CD4-positive, alpha-beta memory T cell (primary cell): Measurements from ENCODE around the gene CLSTN1. TPM values are rescaled to one million over a fixed set of nuclear protein-coding genes. Genes with fewer than 3 reads are reported as not detected.

Experiments
- CTCF ChIA-PET: fragments of 350-600 bp; sonication (Branson Sonifier 250); formaldehyde crosslinking; loops from one replicate; lab custom pipeline; 2021; ENCODE audit warnings: inconsistent platforms; ENCODE audit not compliant: partially characterized antibody; lab: Charles Lee
- POLR2A ChIA-PET: fragments of 350-600 bp; sonication (Branson Sonifier 250); formaldehyde crosslinking; loops from one replicate; lab custom pipeline; 2021; ENCODE audit not compliant: partially characterized antibody; lab: Charles Lee
- DNase-seq, 5 donors: peaks; one replicate each; pipeline versions ENCODE4 v3.0.0 to v3.0.0-alpha.2; 2020 to 2022; ENCODE audit warnings: mixed read lengths in 1 of 5
- H3K27ac ChIP-seq: one replicate; pipeline ENCODE4 v1.7.0; 2013; ENCODE audit warnings: low read depth, low read length
- H3K27me3 ChIP-seq: 2 replicates; pipeline ENCODE4 v1.7.0; 2013; ENCODE audit warnings: mild to moderate bottlenecking, low read length, moderate library complexity; ENCODE audit not compliant: insufficient read depth
- H3K36me3 ChIP-seq: 2 replicates; pipeline ENCODE4 v1.7.0; 2013; ENCODE audit warnings: mild to moderate bottlenecking, low read length, moderate library complexity; ENCODE audit not compliant: insufficient read depth
- H3K4me1 ChIP-seq: 2 replicates; pipeline ENCODE4 v1.7.0; 2013; ENCODE audit warnings: mild to moderate bottlenecking, low read length, moderate library complexity; ENCODE audit not compliant: insufficient read depth
- H3K4me3 ChIP-seq, 2 donors: one replicate each; pipeline ENCODE4 v1.7.0; 2013; ENCODE audit warnings: low read length in 2 of 2, mild to moderate bottlenecking in 1 of 2
- H3K9me3 ChIP-seq, 2 donors: one replicate each; pipeline ENCODE4 v1.7.0; 2013; ENCODE audit warnings: low read length in 2 of 2, control low read depth in 1 of 2; ENCODE audit not compliant: control insufficient read depth in 1 of 2
- H3K27ac Mint-ChIP-seq, 7 donors: one replicate each; pipeline ENCODE4 v1.8.0; 2020 to 2021; ENCODE audit warnings: mixed read lengths in 7 of 7, mild to moderate bottlenecking in 6 of 7, inconsistent platforms in 3 of 7, moderate library complexity in 3 of 7
- H3K27me3 Mint-ChIP-seq, 2 donors: one replicate each; pipeline ENCODE4 v1.8.0; 2020 to 2021; ENCODE audit warnings: mixed read lengths in 2 of 2
- H3K36me3 Mint-ChIP-seq, 2 donors: one replicate each; pipeline ENCODE4 v1.8.0; 2020 to 2021; ENCODE audit warnings: mixed read lengths in 2 of 2, inconsistent platforms in 1 of 2, mild to moderate bottlenecking in 1 of 2
- H3K4me1 Mint-ChIP-seq, 4 donors: one replicate each; pipeline ENCODE4 v1.8.0; 2020 to 2021; ENCODE audit warnings: mixed read lengths in 4 of 4, mild to moderate bottlenecking in 1 of 4
- H3K4me3 Mint-ChIP-seq, 8 donors: one replicate each; pipeline ENCODE4 v1.8.0; 2020 to 2021; ENCODE audit warnings: mixed read lengths in 8 of 8, mild to moderate bottlenecking in 7 of 8, moderate library complexity in 6 of 8, inconsistent platforms in 3 of 8
- H3K9me3 Mint-ChIP-seq, 8 donors: one replicate each; pipeline ENCODE4 v1.8.0; 2020 to 2021; ENCODE audit warnings: mixed read lengths in 8 of 8, mild to moderate bottlenecking in 5 of 8, inconsistent platforms in 3 of 8, moderate library complexity in 1 of 8
- intact Hi-C: fragments of 100-400 bp; cut with micrococcal nuclease; formaldehyde crosslinking; loops from one replicate; pipeline ENCODE4 v1.15.1; 2023
- polyA plus RNA-seq, 2 donors: library from polyadenylated mRNA; unstranded; fragments of 300-500 nt; fragmentation: Illumina TruSeq; gene quantifications; one replicate each; pipeline ENCODE4 v1.2.3, GENCODE V29; 2021
- total RNA-seq, 2 experiments: library from RNA; stranded (reverse); gene quantifications; one replicate each; pipeline ENCODE4 v1.2.3, GENCODE V29; 2021

CLSTN1 gene
- total and polyA plus RNA-seq, 4 experiments from 2014 or later = 6.9 to 109 (median 78.7) TPM

DNA sequence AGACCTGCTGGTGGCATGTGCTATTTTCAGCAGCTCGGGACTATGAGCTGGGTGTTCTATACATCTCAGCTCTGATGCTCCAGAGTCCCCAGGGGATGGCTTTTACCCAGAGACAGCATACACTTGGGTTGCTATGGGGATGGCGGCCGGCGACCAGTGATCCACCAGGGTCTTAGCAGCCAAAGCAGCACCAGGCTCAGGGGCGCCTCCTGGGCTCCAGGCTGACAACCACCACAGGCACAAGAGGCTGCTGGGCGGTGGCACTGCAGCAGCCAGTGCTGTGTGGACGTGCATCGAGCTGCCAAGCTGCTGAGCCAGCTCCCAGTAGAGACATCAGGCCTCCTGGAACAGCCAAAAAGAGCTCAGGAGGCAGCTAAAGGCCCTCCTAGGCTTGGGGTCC is 37.6 kb upstream of the CLSTN1 start:
- Mint-ChIP-seq H3K4me1 (no peaks in the 10 kb centered on the region), H3K9me3 (no peaks in the 10 kb centered on the region), H3K36me3 (peaks cover 0 to 9% of the 10 kb centered on the region in 2 donors), H3K4me3 (no peak overlapping the region), H3K27ac (peak overlapping the region in 1 of 7 donors; percentile 6), H3K27me3 (no peaks in the 10 kb centered on the region)
- no peaks in the 10 kb centered on the region for H3K27me3 ChIP-seq
- POLR2A ChIA-PET = no interaction called here
- H3K27ac ChIP-seq = no peak overlapping the region
- no peaks in the 10 kb centered on the region for H3K4me1 ChIP-seq
- CTCF ChIA-PET = interaction anchor here (0.9 to 14.1 kb wide), 3 partner anchors 8 to 246 kb away, joined by 3 to 381 read pairs (median 5); no protein-coding TSS in a partner anchor
- H3K36me3 ChIP-seq = no peaks in the 10 kb centered on the region
- intact Hi-C loops = no loop called here
- H3K9me3 ChIP-seq = no peaks in the 10 kb centered on the region
- no peak overlapping the region for H3K4me3 ChIP-seq
- DNase-seq = no peak

DNA sequence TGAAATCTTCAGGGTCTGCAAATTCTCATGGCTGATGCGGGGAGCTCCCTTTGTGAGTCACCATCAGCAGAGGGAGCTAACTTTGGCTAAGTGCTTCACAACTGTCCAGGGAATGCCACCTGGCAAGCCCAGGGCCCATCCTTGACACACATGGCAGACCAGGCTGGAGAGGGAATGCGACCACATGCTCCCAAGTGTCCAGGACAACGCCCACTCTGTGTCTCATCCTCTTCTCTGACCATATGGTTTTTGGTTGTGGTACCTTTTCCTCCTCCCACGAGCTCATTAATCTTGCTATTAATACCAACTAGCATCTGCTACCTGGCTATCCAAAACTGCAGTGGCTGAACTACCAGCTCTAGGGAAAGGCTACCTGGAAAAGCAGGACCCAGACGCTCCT is 37.1 kb upstream of the CLSTN1 start:
- Histone ChIP-seq H3K27me3 (no peaks in the 10 kb centered on the region), H3K4me1 (no peaks in the 10 kb centered on the region), H3K27ac (no peak overlapping the region), H3K4me3 (no peak overlapping the region), H3K9me3 (no peaks in the 10 kb centered on the region), H3K36me3 (no peaks in the 10 kb centered on the region)
- no peaks in the 10 kb centered on the region for H3K9me3 Mint-ChIP-seq
- no peaks in the 10 kb centered on the region for H3K4me1 Mint-ChIP-seq
- peaks cover 0 to 9% of the 10 kb centered on the region in 2 donors for H3K36me3 Mint-ChIP-seq
- peak overlapping the region in 1 of 7 donors; percentile 2 for H3K27ac Mint-ChIP-seq
- intact Hi-C loops = no loop called here
- POLR2A ChIA-PET = no interaction called here
- no peaks in the 10 kb centered on the region for H3K27me3 Mint-ChIP-seq
- H3K4me3 Mint-ChIP-seq = peak overlapping the region in 1 of 8 donors; percentile 31
- CTCF ChIA-PET = interaction anchor here (0.9 to 14.1 kb wide), 4 partner anchors 8 to 246 kb away, joined by 3 to 381 read pairs (median 4); no protein-coding TSS in a partner anchor
- no peak for DNase-seq

DNA sequence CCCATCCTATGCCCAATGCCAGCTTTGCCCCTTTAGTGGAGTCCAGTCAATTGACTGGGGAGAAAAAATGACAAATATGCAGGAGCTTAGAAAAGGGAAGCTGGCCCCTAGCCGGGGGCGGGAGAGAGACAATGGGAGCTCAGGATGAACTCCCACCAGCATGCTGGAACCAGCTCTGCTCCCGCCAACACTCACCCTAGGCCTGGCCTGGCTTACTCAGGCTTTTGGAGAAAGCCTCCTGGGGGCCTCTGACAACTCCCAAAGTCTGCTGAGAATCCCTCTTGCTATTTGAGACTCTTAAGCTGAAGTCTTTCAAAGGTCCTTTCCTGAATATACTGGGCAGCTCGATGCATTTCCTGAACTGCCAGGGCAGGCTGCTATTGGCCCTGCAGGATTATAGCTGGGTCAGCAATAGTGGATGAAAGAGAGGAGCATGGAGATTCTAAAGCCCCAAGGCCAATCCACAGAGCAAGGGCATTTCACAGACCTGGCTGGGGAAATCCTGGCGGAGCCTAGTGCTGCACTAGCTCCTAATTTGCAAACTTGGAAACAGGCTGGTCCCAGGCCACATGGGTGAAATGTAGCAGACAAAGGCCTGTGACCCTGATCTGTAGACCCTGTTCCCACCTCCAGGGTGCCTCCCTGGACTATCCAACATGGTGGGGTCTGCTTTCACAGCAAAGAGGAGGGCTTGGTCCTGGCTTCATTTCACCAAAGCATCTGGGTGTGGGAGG is 35.7 kb upstream of the CLSTN1 start:
- H3K9me3 Mint-ChIP-seq = peaks cover 0 to under 1% (median 0%) of the 10 kb centered on the region in 8 donors
- H3K4me1 ChIP-seq = no peaks in the 10 kb centered on the region
- H3K36me3 Mint-ChIP-seq = peaks cover 2 to 14% of the 10 kb centered on the region in 2 donors
- no peak overlapping the region for H3K4me3 ChIP-seq
- no peak overlapping the region for H3K27ac Mint-ChIP-seq
- intact Hi-C loops = no loop called here
- H3K4me3 Mint-ChIP-seq = no peak overlapping the region
- ChIA-PET CTCF (interaction anchor here (0.5 to 1.9 kb wide), 4 partner anchors 14 to 171 kb away, joined by 3 to 7 read pairs (median 4); no protein-coding TSS in a partner anchor), POLR2A (no interaction called here)
- no peak for DNase-seq
- no peak overlapping the region for H3K27ac ChIP-seq
- H3K4me1 Mint-ChIP-seq = no peaks in the 10 kb centered on the region
- H3K36me3 ChIP-seq = no peaks in the 10 kb centered on the region
- H3K9me3 ChIP-seq = no peaks in the 10 kb centered on the region
- H3K27me3 ChIP-seq = no peaks in the 10 kb centered on the region
- no peaks in the 10 kb centered on the region for H3K27me3 Mint-ChIP-seq

DNA sequence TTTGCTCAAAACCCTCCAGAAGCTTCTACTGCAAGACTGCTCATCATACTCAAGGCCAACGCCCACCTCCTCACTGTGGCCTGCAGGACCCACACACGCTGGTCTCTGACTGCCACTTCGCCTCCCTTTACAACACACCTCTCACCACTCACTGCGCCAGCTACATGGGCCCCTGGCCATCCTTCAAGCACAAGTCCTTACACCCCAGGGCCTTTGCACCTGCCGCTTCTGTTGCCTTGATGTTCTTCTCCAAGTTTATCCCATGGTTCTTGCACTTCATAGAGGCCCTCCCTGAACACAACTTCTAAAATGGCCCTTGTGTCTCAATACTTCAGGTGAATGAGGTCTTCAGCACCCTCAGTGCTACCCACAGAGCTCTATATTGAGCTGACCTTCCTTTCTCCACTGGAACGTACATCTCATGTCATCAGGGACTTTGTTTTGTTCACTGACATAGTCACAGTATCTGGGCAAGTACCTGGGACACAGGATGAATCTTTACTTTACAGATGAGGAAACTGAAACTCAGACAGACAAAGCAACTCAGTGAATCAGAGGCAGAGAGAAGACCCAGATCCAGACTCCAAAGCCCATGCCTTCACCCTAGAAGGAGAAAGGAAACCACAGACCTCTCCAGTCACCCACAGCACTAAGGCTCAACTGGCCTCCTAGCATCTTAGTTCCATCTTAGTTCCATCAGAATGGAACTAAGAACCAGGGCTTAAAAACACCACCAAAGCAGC is 34.7 kb upstream of the CLSTN1 start:
- Mint-ChIP-seq H3K4me3 (no peak overlapping the region), H3K9me3 (peaks cover 0 to 8% (median 4%) of the 10 kb centered on the region in 8 donors), H3K27me3 (no peaks in the 10 kb centered on the region), H3K36me3 (peaks cover 9 to 22% of the 10 kb centered on the region in 2 donors), H3K4me1 (no peaks in the 10 kb centered on the region), H3K27ac (peak overlapping the region in 3 of 7 donors; percentile 36 to 71 (median 57))
- H3K27ac ChIP-seq = no peak overlapping the region
- H3K27me3 ChIP-seq = no peaks in the 10 kb centered on the region
- ChIA-PET POLR2A (no interaction called here), CTCF (interaction anchor here (0.9 to 1.9 kb wide), 3 partner anchors 15 to 74 kb away, joined by 3 to 7 read pairs (median 4); no protein-coding TSS in a partner anchor)
- no peak for DNase-seq
- H3K4me1 ChIP-seq = no peaks in the 10 kb centered on the region
- no peaks in the 10 kb centered on the region for H3K9me3 ChIP-seq
- intact Hi-C loops = no loop called here
- no peak overlapping the region for H3K4me3 ChIP-seq
- no peaks in the 10 kb centered on the region for H3K36me3 ChIP-seq

DNA sequence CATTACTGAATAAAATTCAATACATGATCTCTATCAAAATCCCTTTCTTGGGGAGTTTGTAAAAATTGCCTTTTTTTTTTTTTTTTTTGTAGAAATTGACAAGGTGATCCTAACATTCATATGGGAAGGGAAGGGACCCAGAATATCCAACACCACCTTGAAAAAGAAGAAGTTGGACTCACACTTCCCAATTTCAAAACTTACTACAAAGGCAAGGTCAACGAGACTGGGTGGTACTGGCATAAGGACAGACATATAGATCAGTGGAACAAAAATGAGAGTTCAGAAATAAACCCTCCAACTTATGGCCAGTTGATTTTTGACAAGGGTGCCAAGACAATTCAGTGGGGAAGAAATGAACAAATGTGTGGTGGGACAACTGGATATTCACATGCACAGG is 31.4 kb upstream of the CLSTN1 start:
- ChIA-PET CTCF (no interaction called here), POLR2A (no interaction called here)
- Histone ChIP-seq H3K27me3 (no peaks in the 10 kb centered on the region), H3K4me1 (no peaks in the 10 kb centered on the region), H3K4me3 (no peak overlapping the region), H3K36me3 (no peaks in the 10 kb centered on the region), H3K27ac (no peak overlapping the region), H3K9me3 (no peaks in the 10 kb centered on the region)
- Mint-ChIP-seq H3K4me1 (no peaks in the 10 kb centered on the region), H3K36me3 (peaks cover 9 to 23% of the 10 kb centered on the region in 2 donors), H3K4me3 (no peak overlapping the region), H3K27ac (no peak overlapping the region), H3K27me3 (no peaks in the 10 kb centered on the region), H3K9me3 (peaks cover 0 to 9% (median 5%) of the 10 kb centered on the region in 8 donors)
- no peak for DNase-seq
- intact Hi-C loops = no loop called here

DNA sequence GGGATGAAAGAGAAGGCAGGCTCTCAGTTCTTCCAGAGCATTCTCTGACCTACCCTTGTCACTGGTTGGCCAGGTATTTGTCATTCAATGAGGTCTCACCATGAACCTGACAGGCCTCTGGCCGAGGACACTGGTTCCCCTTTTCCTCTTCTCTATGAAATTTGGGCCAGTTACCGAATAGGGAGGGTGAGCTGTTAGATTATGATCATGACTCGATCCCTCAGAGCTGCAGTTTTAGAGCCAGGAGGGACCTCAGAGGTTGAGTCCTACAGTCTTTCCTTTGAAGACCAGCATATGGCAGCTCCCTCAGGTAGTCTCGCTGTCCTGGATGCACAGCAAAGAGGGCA is 29.5 kb upstream of the CLSTN1 start:
- Mint-ChIP-seq H3K9me3 (peaks cover 0 to 9% (median 5%) of the 10 kb centered on the region in 8 donors), H3K4me3 (no peak overlapping the region), H3K4me1 (peaks cover 0 to 2% (median 0%) of the 10 kb centered on the region in 4 donors), H3K27ac (no peak overlapping the region), H3K27me3 (no peaks in the 10 kb centered on the region), H3K36me3 (peaks cover 9 to 20% of the 10 kb centered on the region in 2 donors)
- ChIA-PET CTCF (interaction anchor here (1.3 to 1.9 kb wide), 2 partner anchors 66 to 69 kb away, joined by 3 to 6 read pairs; no protein-coding TSS in a partner anchor), POLR2A (interaction anchor here (0.5 kb wide), 1 partner anchor 637 kb away, joined by 3 read pairs; no protein-coding TSS in a partner anchor)
- H3K27me3 ChIP-seq = no peaks in the 10 kb centered on the region
- no peaks in the 10 kb centered on the region for H3K36me3 ChIP-seq
- no peaks in the 10 kb centered on the region for H3K9me3 ChIP-seq
- H3K4me3 ChIP-seq = no peak overlapping the region
- intact Hi-C loops = no loop called here
- H3K27ac ChIP-seq = no peak overlapping the region
- no peaks in the 10 kb centered on the region for H3K4me1 ChIP-seq
- DNase-seq = no peak
